ENCODE results near the gene SLC5A1.

DNA sequence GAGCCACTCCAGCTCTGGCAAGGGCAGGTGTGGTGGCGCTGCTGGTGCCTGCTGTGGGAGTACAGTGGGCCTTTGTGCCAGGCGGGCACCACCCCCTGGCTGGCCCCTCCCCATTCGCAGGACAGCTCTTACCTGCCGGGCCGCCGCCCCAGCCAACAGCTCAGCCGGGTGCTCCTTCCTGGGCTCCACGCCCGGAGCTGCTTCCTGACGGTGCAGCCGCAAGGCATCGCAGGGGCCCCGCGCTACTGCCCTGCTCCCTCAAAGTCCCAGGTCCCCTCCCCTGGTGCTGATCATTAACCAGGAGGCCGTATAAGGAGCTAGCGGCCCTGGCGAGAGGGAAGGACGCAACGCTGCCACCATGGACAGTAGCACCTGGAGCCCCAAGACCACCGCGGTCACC lies at the start of gene SLC5A1:
- no peak for TF ChIP-seq EZH2 (IDR thresholded peaks at IDR 0.05)
- TF ChIP-seq, protein P1, sequence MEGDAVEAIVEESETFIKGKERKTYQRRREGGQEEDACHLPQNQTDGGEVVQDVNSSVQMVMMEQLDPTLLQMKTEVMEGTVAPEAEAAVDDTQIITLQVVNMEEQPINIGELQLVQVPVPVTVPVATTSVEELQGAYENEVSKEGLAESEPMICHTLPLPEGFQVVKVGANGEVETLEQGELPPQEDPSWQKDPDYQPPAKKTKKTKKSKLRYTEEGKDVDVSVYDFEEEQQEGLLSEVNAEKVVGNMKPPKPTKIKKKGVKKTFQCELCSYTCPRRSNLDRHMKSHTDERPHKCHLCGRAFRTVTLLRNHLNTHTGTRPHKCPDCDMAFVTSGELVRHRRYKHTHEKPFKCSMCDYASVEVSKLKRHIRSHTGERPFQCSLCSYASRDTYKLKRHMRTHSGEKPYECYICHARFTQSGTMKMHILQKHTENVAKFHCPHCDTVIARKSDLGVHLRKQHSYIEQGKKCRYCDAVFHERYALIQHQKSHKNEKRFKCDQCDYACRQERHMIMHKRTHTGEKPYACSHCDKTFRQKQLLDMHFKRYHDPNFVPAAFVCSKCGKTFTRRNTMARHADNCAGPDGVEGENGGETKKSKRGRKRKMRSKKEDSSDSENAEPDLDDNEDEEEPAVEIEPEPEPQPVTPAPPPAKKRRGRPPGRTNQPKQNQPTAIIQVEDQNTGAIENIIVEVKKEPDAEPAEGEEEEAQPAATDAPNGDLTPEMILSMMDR (IDR thresholded peaks at IDR 0.05) = no peak
- no peak for TF ChIP-seq EZH2phosphoT487 (IDR thresholded peaks at IDR 0.05)

All from neural progenitor cell (in vitro differentiated cells).